K562 (cell line): ENCODE measurements around the gene ILK. TPM values are rescaled to one million over a fixed set of nuclear protein-coding genes. Genes with fewer than 3 reads are reported as not detected.
A peak's percentile ranks its signal among the peaks of the same experiment; 100 is the strongest.

Source experiments
- ATF1 ChIP-seq, 2 experiments: fragments of 450-650 bp in 1 of 2; IDR thresholded peaks; 2 replicates each; pipeline ENCODE4 v1.6.1; 2016; ENCODE audit warnings: missing compliant biosample characterization in 1 of 2, missing genetic modification characterization in 1 of 2
- BCL6 ChIP-seq: fragments of 250-450 bp; sonication (Bioruptor Pico); IDR thresholded peaks from 2 replicates; pipeline ENCODE4 v1.4.0; 2020
- CCNT2 ChIP-seq: IDR thresholded peaks from 2 replicates; pipeline ENCODE4 v1.6.1; 2011; ENCODE audit warnings: borderline replicate concordance, low read depth, mild to moderate bottlenecking, moderate library complexity, mixed read lengths, low read length; ENCODE audit not compliant: insufficient read length; ENCODE audit errors: extremely low read depth
- CEBPB ChIP-seq: fragments of 450-650 bp; IDR thresholded peaks from 2 replicates; pipeline ENCODE4 v1.6.1; 2016; ENCODE audit warnings: missing genetic modification characterization, missing compliant biosample characterization
- DPF2 ChIP-seq: fragments of 450-650 bp; IDR thresholded peaks from 2 replicates; pipeline ENCODE4 v1.6.1; 2016
- ERF ChIP-seq: fragments of 450-650 bp; formaldehyde crosslinking; IDR thresholded peaks from 2 replicates; pipeline ENCODE4 v1.4.0; 2020; ENCODE audit warnings: mild to moderate bottlenecking, mixed read lengths
- PCBP1 ChIP-seq: fragments of 200-400 bp; formaldehyde crosslinking; IDR thresholded peaks from 2 replicates; pipeline ENCODE4 v1.6.1; 2018; ENCODE audit warnings: mild to moderate bottlenecking, low read depth, low read length; ENCODE audit not compliant: poor library complexity, severe bottlenecking
- POLR2A ChIP-seq: fragments of 450-650 bp; conservative IDR thresholded peaks from 2 replicates; pipeline ENCODE4 v1.6.1; 2016
- PTBP1 ChIP-seq: fragments of 200-400 bp; formaldehyde crosslinking; IDR thresholded peaks from 2 replicates; pipeline ENCODE4 v1.6.1; 2017; ENCODE audit warnings: low read depth, low read length
- PYGO2 ChIP-seq: fragments of 450-650 bp; IDR thresholded peaks from 2 replicates; pipeline ENCODE4 v1.6.1; 2016; ENCODE audit warnings: mild to moderate bottlenecking, missing genetic modification characterization, moderate library complexity, missing compliant biosample characterization
- TCFL5 ChIP-seq: fragments of 250-450 bp; sonication (Bioruptor Pico); conservative IDR thresholded peaks from 2 replicates; pipeline ENCODE4 v1.6.1; 2021; ENCODE audit warnings: mild to moderate bottlenecking, moderate library complexity, matching md5 sums
- TEAD1 ChIP-seq, 2 experiments: fragments of 450-650 bp in 1 of 2; sonication (generic) in 1 of 2; formaldehyde crosslinking; IDR thresholded peaks; 2 replicates each; pipeline versions ENCODE4 v1.4.0 to v1.8.0; 2020 to 2022; ENCODE audit warnings: mild to moderate bottlenecking in 2 of 2, missing genetic modification reagents in 1 of 2
- ZBTB11 ChIP-seq, 3 experiments: fragments of 200-800 bp in 1 of 3; fragments of 250-450 bp in 1 of 3; fragments of 450-650 bp in 1 of 3; sonication (Bioruptor Pico) in 1 of 3; sonication (Bioruptor generic) in 1 of 3; formaldehyde crosslinking in 1 of 3; IDR thresholded peaks; 2 replicates each; pipeline versions ENCODE4 v1.6.1 to v1.8.0; 2016 to 2022; ENCODE audit warnings: mild to moderate bottlenecking in 2 of 3, missing genetic modification characterization in 2 of 3, missing compliant biosample characterization in 1 of 3, moderate library complexity in 1 of 3
- ZBTB40 ChIP-seq, 2 experiments: fragments of 450-650 bp in 1 of 2; sonication (generic) in 1 of 2; formaldehyde crosslinking in 1 of 2; IDR thresholded peaks; 2 replicates each; pipeline versions ENCODE4 v1.7.1 to v1.9.0; 2016 to 2022; ENCODE audit warnings: inconsistent platforms in 1 of 2, mild to moderate bottlenecking in 1 of 2, missing genetic modification reagents in 1 of 2
- polyA plus RNA-seq, 8 experiments: library from polyadenylated mRNA; depleted of rRNA in 4 of 8; stranded (reverse) in 5 of 8; unstranded in 3 of 8; fragments of >200 nt; fragmentation: Nextera tagmentation in 2 of 8; fragmentation: Illumina TruSeq in 1 of 8; extraction: Ambion mirVana in 2 of 8; extraction: Trizol in 1 of 8; gene quantifications; 2 replicates each; pipeline versions ENCODE4 v1.2.1 to v1.2.3, GENCODE V29; 2011 to 2014; ENCODE audit warnings: inconsistent platforms in 1 of 8, missing spikeins in 1 of 8
- total RNA-seq, 7 experiments: library from RNA; depleted of rRNA in 6 of 7; stranded (reverse); fragments of >200 nt in 6 of 7; fragmentation: Illumina TruSeq in 2 of 7; extraction: Trizol in 2 of 7; gene quantifications; 2 replicates each; pipeline versions ENCODE4 v1.2.1 to v1.2.3, GENCODE V29; 2011 to 2021; ENCODE audit warnings: low replicate concordance in 1 of 7

Gene ILK
- total and polyA plus RNA-seq, 9 of the 15 experiments (the other 6 are each of a cell fraction or from before 2014, with no cell fraction given): 43.3 to 95.9 (median 58.9) TPM

GRCh38 chr11:6606471-6607189 is 3.1 kb downstream of the ILK start (continued):
- TF ChIP-seq ZBTB40 (IDR thresholded peaks at IDR 0.05) (peak; percentile 66; the same call in 1 of the 2 replicates), ZBTB40 (CRISPR knock-in tag; IDR thresholded peaks at IDR 0.05) (no peak), ATF1 (CRISPR knock-in tag; IDR thresholded peaks at IDR 0.05) (no peak), ATF1 (tag; IDR thresholded peaks at IDR 0.05) (peak; percentile 41; the same call in 1 of the 2 replicates), TEAD1 (CRISPR knock-in tag; IDR thresholded peaks at IDR 0.05) (peak; percentile 93 to 97), ZBTB11 (CRISPR knock-in tag; IDR thresholded peaks at IDR 0.05) (peak in 1 of 3 experiments; percentile 54; a peak in 1 of 6 replicates), PCBP1 (no peak), CCNT2 (peak; percentile 26), POLR2A (peak; percentile 51; the same call in 1 of the 2 replicates), DPF2 (peak; percentile 60; the same call in 1 of the 2 replicates), CEBPB (no peak), ERF (CRISPR knock-in tag) (no peak), TCFL5 (CRISPR knock-in tag) (0 out of 2 replicates have a peak, but pooled peaks have one; percentile 28), PYGO2 (tag) (no peak), PTBP1 (no peak), BCL6 (CRISPR knock-in tag) (0 out of 2 replicates have a peak, but pooled peaks have one; percentile 7)
